ENCODE measurements around the gene PCDHA6. TPM values are rescaled to one million over a fixed set of nuclear protein-coding genes. Genes with fewer than 3 reads are reported as not detected.

Gene PCDHA6
- total RNA-seq, 1 donor from 2014 or later = not detected

Other genes with a start within 250 kb of the PCDHA6 start
- gene CD14, start 194.8 kb upstream of the PCDHA6 start, total RNA-seq = 1.1 and 14.7 TPM in 2 replicates
- 5.6 and 15.7 TPM in 2 replicates for gene TMCO6, start 188.5 kb upstream of the PCDHA6 start, total RNA-seq
- 60.4 and 70.4 TPM in 2 replicates for gene NDUFA2, start 180.3 kb upstream of the PCDHA6 start, total RNA-seq
- gene IK, start 180.1 kb upstream of the PCDHA6 start, total RNA-seq = 60.8 and 62.6 TPM in 2 replicates
- 14.6 and 21.1 TPM in 2 replicates for gene WDR55, start 163.1 kb upstream of the PCDHA6 start, total RNA-seq
- not detected in 2 replicates for gene DND1, start 154.4 kb upstream of the PCDHA6 start, total RNA-seq
- 57.8 and 66.9 TPM in 2 replicates for gene HARS1, start 136.6 kb upstream of the PCDHA6 start, total RNA-seq
- 17.3 and 25.1 TPM in 2 replicates for gene HARS2, start 136.5 kb upstream of the PCDHA6 start, total RNA-seq
- 21.2 and 23.8 TPM in 2 replicates for gene ZMAT2, start 127.5 kb upstream of the PCDHA6 start, total RNA-seq
- not detected in 2 replicates for gene PCDHA1, start 41.8 kb upstream of the PCDHA6 start, total RNA-seq
- gene PCDHA2, start 33.1 kb upstream of the PCDHA6 start, total RNA-seq = not detected in 2 replicates
- gene PCDHA3, start 26.9 kb upstream of the PCDHA6 start, total RNA-seq = not detected in 2 replicates
- 0.16 TPM in 1 of 2 replicates, not detected in the other for gene PCDHA4, start 20.9 kb upstream of the PCDHA6 start, total RNA-seq
- gene PCDHA5, start 6.3 kb upstream of the PCDHA6 start, total RNA-seq = not detected in 2 replicates
- gene PCDHA7, start 6.3 kb downstream of the PCDHA6 start, total RNA-seq = 0.16 and 0.72 TPM in 2 replicates
- gene PCDHA8, start 13.2 kb downstream of the PCDHA6 start, total RNA-seq = not detected in 2 replicates
- under 0.01 TPM in 1 of 2 replicates, not detected in the other for gene PCDHA9, start 20.4 kb downstream of the PCDHA6 start, total RNA-seq
- gene PCDHA10, start 27.9 kb downstream of the PCDHA6 start, total RNA-seq = not detected in 2 replicates
- gene PCDHA11, start 41.0 kb downstream of the PCDHA6 start, total RNA-seq = not detected in 2 replicates
- gene PCDHA12, start 47.3 kb downstream of the PCDHA6 start, total RNA-seq = under 0.01 and 0.16 TPM in 2 replicates
- not detected in 2 replicates for gene PCDHA13, start 54.2 kb downstream of the PCDHA6 start, total RNA-seq
- gene PCDHAC1, start 98.3 kb downstream of the PCDHA6 start, total RNA-seq = not detected in 2 replicates
- gene PCDHAC2, start 138.5 kb downstream of the PCDHA6 start, total RNA-seq = under 0.01 and 0.49 TPM in 2 replicates
- not detected in 2 replicates for gene PCDHB1, start 223.4 kb downstream of the PCDHA6 start, total RNA-seq